Urothelium cell line (cell line): ENCODE measurements around the gene PIGT.

Source experiments
- DNase-seq: peaks from one replicate; pipeline ENCODE4 v3.0.0; 2011; ENCODE audit warnings: low spot score, mixed read lengths
- FAIRE-seq: peaks from 2 replicates; lab custom pipeline; 2011; peaks lifted over from hg19 to GRCh38; lab: Jason Lieb, UNC

PIGT gene

GRCh38 chr20:45415822-45416637, at the start of gene PIGT:
PIGT (plus strand) TSS chr20:45416141; CDS start chr20:45416157, 16 bp downstream.
- DNase-seq = peak; percentile 97
- peak; percentile 77 for FAIRE-seq

DNA sequence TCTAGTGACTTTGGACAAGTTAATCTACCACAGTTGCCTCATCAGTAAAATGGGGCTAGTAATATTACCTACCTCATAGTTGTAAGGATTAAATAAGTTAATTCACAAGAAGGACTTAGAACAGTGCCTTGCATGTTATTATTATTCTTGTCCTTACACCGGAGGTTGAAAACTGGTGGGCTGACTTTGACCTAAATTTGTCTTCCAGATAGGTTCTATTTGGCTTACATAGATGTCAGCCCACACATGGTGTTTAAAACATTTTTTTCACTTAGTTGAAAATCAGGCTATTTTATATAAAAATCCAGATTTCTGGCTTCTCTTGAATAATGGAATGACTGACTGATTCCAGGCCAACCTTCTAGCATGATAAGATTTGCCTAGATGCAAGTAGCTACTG, 49.7 kb upstream of the PIGT start:
- DNase-seq (no peak), FAIRE-seq (no peak)

DNA sequence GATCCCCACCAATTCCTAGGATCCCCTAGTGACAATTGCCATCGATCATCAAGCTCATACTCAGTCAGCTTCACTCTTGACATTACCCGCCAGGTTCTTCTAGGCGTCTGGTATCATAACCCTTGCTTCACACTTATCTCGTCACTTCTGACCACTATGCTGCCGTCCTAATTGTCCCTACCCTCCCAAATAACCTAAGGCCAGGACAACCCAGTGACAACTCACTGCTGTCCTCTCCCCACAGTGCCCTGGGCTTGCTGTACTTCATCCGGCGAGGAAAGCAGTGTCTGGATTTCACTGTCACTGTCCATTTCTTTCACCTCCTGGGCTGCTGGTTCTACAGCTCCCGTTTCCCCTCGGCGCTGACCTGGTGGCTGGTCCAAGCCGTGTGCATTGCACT, 49.3 kb upstream of the PIGT start:
- no peak for FAIRE-seq

GRCh38 chr20:45367126-45367525, 48.8 kb upstream of the PIGT start:
- DNase-seq (no peak), FAIRE-seq (no peak)

More for the DNA sequence above, 49.3 kb upstream of the PIGT start:
- no peak for DNase-seq

DNA sequence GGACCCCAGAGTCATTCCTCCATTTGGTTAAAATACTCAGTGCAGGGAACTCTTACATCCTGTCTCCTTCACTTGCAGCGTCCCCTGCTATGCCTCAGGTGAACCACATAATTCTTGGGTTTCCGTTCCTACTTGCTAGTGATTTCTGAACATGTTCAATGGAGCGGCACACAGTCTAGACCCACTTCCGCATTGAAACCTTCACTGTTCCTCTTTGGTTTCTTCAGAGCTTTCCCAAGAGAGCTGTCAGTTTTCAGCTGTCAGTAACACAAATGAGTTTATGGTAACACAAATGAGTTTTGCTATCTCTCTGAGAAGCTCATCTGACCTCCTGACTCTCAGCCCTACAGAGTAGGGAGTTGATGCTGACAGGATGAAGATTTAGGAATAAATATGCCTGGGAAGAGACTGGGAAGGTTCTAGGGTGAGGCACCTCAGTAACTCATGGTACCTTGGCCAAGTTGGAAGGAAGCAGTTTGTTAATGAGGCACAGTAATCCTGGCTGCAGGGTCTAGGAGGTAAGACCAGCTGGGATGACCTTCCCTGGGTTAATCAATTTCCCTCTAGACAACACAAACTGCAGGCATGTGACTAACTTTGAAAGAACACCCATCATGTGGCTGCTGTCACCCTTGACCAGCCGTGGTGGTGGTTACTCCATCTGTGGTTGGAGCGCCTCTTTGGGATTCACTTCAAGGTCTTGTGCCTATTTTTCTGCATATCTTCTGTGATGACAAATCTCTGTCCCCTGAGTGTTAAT, 47.5 kb upstream of the PIGT start:
- DNase-seq = no peak
- FAIRE-seq = no peak

GRCh38 chr20:45370571-45371160, 45.3 kb upstream of the PIGT start:
- no peak for DNase-seq
- FAIRE-seq = no peak

DNA sequence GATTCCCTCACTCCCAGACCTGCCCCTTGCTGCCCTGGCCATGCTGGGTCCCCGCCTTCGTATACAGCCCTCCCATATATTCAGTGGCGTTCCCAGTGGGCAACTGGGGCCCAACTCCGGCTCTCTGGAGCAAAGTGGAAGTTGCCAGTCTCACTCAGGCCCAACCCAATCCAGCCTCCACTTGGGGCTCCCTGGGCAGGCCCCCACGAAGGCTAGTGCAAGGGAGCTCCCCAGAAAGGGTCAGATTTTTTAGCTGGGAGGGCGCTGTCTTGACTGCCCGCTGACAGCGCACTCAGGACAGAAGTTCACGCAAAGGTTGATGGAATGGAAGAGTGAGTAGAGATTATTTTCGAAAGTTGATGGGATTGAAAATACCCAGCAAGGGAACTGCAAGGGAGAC, 43.7 kb upstream of the PIGT start:
- no peak for FAIRE-seq
- DNase-seq = no peak

DNA sequence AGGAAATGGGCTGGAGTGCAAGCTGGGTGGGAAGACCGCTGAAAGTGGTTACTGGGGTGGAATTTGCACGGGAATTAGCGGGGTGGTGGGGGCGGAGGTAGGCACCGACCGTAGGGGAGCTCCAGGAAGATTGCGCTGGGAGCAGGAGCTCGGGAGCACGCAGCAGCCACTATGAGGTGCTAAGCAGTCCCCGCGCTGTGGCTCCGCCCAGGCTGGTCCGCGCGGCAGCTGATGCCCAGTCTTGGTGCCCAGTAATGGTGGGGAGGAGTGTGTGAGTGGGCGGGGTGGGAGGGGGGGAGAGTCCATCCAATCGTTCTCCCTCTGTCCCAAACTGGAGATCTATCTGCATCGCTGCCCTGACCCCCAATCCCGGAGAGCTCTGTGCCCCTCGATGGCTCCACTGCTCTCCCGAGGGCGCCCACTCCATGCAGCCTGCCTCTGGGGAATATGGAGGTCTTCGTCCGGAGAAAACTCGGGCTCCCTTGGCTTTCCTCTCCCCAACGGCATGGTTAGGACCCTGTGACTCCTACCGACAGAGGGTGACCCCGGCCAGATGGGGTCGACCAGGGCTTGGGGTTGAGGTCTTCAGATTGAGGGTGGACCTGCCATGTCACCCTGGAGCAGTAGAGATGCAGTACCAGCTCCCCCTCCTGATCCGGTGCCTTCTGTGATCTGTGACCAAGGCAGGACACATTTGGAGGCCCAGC, 43.1 kb upstream of the PIGT start:
- FAIRE-seq = no peak
- DNase-seq = no peak

DNA sequence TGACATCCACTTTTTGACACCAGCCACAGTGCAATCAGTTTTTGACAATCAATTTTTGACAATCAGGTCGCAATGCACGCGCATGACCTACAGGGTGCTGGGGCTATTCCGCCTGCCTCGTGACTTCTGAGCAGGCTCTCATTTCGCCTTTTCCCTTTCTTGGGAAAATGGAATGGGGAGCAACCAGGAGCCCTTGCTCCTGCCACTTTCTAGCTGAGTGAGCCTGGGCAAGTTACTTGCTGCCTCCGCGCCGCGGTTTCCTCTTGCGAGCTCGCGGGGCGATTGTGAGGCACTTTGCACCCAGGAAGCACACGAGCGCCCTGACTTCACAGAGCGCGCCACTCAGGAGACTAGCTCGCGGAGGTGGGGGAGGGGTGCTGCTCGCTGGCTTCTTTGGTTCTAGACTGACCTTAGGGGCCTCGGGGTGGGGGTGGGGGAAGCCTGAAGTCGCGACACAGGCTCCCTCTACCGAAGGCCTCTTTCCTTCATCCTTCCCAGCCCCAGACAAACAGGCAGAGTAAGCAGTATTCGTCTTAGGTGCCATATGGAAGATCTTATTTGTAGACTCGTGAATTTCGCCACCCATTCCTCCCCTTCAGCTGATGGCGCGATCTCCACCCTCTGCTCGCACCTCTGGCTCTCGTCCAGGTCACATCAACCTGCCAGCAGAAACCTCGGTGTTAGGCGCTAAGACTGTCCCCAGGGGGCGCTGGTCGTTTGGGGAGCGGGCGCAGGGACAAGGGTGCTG, 42.4 kb upstream of the PIGT start:
- FAIRE-seq = peak; percentile 46

GRCh38 chr20:45374101-45374467, 41.9 kb upstream of the PIGT start:
- DNase-seq = no peak
- no peak for FAIRE-seq

More for the DNA sequence above, 42.4 kb upstream of the PIGT start:
- DNase-seq = peak; percentile 91

DNA sequence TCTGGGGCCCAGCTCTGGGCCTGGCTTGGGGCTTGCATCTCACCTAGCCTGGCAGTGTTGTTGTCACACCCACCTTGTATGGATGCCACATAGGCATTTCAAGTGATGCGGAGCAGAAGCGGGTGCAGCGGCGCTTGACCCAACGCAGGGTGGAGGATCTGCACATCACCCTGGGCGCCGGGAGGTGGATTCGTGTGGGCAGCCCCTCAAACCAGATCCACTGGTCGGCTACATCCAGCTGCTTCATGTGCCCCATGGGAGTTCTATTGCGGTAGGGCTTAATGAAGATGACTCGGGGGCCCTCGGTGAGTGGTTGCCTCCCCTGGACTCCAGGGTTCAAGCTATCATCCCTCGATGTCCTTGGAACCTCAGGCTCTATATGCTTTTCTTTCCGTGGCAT, 41.0 kb upstream of the PIGT start:
- no peak for FAIRE-seq
- DNase-seq = no peak

DNA sequence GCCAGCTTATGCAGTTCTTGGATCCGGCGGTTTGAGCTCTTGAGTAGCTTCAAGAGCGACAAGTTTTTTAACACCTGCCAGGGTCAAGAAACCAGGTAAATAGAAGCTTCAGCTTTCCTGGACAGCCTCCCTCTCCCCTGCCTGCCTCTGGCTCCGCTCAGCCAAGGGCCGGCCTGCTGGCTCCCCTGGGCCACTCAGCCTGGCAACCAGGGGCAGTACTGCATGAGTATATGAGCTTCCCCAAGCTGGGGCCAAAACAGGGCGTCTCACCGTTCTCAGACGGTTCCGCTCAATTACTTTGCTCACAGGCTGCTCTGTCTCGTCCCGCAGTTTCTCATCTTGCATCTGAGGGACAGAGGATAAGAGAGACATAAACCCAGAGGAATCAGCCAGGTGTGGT, 38.7 kb upstream of the PIGT start:
- FAIRE-seq (no peak), DNase-seq (no peak)

GRCh38 chr20:45378191-45378590, 37.8 kb upstream of the PIGT start, which contains the start of gene TP53TG5:
TP53TG5 (minus strand) TSS chr20:45378325; CDS start chr20:45378236, 89 bp downstream.
- no peak for FAIRE-seq
- no peak for DNase-seq

GRCh38 chr20:45387274-45387673, 28.7 kb upstream of the PIGT start:
- no peak for FAIRE-seq

GRCh38 chr20:45390931-45391330, 25.0 kb upstream of the PIGT start:
- DNase-seq (no peak), FAIRE-seq (no peak)

More at GRCh38 chr20:45387274-45387673, 28.7 kb upstream of the PIGT start:
- DNase-seq = no peak

- DNase-seq = no peak
- FAIRE-seq = no peak
Observed at GRCh38 chr20:45391559-45391958, 24.4 kb upstream of the PIGT start.

GRCh38 chr20:45392733-45393132, 23.2 kb upstream of the PIGT start:
- no peak for FAIRE-seq
- no peak for DNase-seq

GRCh38 chr20:45394221-45395113, 21.5 kb upstream of the PIGT start:
- FAIRE-seq (no peak), DNase-seq (no peak)

DNA sequence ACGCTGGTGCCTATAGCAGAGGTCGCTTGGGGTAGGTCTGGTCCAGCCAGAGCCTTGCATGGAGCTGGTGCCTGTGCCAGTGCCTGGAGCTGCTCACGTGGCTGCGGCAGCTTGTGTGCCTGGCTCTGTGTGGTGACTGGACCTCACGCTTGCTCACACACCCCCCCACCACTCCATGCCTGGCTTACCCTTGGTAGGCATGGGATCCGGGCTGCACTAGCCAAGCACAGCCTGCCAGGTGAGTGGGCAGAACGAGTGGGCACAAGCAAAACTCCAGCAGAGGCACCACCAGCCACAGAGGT, 20.9 kb upstream of the PIGT start:
- FAIRE-seq (no peak), DNase-seq (no peak)
